ENCODE results near the gene CAMSAP1. TPM values are rescaled to one million over a fixed set of nuclear protein-coding genes. Genes with fewer than 3 reads are reported as not detected.

Gene CAMSAP1
- total and polyA plus RNA-seq, 3 donors from 2014 or later = 44.1 to 102 (median 93.7) TPM

DNA sequence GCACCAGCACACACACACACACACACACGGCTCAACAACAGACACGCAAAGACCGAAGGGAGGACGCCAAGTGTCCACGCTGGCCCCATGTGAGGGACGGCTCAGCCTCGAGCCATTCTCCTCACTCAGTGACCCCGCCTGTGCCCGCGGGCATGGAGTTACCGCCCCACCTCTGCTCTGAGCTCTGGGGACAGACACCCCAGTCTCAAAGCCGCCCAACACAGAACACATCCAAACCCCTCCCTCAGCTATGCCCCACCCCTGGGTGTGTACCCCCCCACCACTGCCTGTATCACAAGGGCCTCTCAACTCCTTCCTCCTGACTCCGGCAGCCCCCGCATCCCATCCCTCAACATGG, 81.2 kb downstream of the CAMSAP1 start:
- no peak for DNase-seq
- Histone ChIP-seq H3K36me3 (ENCODE audit: low read depth, missing control alignments) (no peaks in the 10 kb centered on the region), H3K27me3 (no peaks in the 10 kb centered on the region), H3K9me3 (no peaks in the 10 kb centered on the region), H3K4me1 (no peaks in the 10 kb centered on the region), H3K4me3 (no peak overlapping the region), H3K27ac (no peak overlapping the region)
- intact Hi-C loops (cut with DNase I; ENCODE audit: low total_unique reads) = no loop called here
- no peak for TF ChIP-seq POLR2A (IDR thresholded peaks at IDR 0.05)
- TF ChIP-seq, protein P1, sequence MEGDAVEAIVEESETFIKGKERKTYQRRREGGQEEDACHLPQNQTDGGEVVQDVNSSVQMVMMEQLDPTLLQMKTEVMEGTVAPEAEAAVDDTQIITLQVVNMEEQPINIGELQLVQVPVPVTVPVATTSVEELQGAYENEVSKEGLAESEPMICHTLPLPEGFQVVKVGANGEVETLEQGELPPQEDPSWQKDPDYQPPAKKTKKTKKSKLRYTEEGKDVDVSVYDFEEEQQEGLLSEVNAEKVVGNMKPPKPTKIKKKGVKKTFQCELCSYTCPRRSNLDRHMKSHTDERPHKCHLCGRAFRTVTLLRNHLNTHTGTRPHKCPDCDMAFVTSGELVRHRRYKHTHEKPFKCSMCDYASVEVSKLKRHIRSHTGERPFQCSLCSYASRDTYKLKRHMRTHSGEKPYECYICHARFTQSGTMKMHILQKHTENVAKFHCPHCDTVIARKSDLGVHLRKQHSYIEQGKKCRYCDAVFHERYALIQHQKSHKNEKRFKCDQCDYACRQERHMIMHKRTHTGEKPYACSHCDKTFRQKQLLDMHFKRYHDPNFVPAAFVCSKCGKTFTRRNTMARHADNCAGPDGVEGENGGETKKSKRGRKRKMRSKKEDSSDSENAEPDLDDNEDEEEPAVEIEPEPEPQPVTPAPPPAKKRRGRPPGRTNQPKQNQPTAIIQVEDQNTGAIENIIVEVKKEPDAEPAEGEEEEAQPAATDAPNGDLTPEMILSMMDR (IDR thresholded peaks at IDR 0.05) = no peak
- WGBS, 2 donors = 92 to 95% methylated on average over 14 of the region's 14 CpGs

DNA sequence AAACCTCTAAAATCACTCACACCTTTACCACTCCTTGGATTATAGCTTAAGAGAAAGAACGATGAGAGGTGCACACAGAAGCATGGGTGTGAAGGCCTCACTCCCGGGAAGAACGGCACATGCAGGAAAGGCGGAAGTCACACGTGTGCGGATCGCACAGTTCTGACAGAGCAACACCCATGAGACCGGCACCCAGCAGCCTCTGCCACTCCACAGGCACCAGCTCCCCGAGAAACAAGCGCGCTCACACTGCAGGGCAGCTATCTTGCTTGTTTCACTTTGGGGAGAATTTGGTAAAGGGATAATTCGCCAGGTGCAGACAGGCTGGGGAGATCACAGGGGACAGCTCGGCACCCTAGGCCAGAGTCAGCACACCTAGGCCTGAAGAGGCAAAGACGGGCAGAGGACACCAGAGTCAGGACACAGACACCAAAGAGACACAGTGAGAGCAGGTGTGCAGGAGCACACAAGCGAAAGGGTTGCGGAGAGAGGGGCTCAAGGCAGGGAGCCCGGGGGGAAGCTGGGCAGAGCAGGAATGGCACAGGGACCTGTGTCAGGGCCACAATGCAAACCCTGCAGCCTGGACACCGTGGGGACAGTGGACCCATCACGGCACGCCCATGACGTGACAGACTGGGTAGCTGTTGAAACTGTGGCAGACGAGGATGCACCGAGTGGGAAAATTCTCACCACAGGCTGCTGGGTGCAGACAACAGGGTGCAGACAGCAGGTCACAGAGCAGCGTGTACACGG, 81.7 kb downstream of the CAMSAP1 start:
- Histone ChIP-seq H3K4me3 (no peak overlapping the region), H3K9me3 (no peaks in the 10 kb centered on the region), H3K36me3 (ENCODE audit: low read depth, missing control alignments) (no peaks in the 10 kb centered on the region), H3K27ac (no peak overlapping the region), H3K27me3 (no peaks in the 10 kb centered on the region), H3K4me1 (no peaks in the 10 kb centered on the region)
- DNase-seq = no peak
- intact Hi-C loops (cut with DNase I; ENCODE audit: low total_unique reads) = no loop called here
- 81 to 91% methylated on average over 21 to 25 of the region's 25 CpGs for WGBS, 2 donors
- TF ChIP-seq POLR2A (IDR thresholded peaks at IDR 0.05) = no peak
- TF ChIP-seq, protein P1 (IDR thresholded peaks at IDR 0.05) = no peak

DNA sequence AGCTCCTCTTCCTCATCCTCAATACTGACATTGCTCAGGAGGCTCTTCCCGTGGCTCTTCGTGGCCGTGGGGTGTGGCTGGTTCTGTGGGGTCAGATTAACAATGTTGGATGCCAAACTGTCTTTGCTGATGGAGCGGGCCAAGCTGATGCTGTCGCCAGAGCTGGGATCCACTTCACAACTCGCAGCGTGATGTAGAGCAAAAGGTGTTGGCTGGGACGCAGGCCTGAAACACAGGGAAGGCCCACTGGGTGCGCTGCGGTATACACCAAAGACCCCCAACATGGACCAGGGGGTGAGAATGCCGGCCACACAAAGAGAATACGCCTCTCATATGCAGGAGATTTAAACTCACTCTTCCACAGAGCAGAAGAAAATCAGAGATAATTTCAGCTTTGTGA, 84.3 kb downstream of the CAMSAP1 start:
- H3K27ac ChIP-seq = no peak overlapping the region
- H3K4me1 ChIP-seq = no peaks in the 10 kb centered on the region
- no peaks in the 10 kb centered on the region for H3K27me3 ChIP-seq
- TF ChIP-seq POLR2A (IDR thresholded peaks at IDR 0.05) = no peak
- intact Hi-C loops (cut with DNase I; ENCODE audit: low total_unique reads) = no loop called here
- H3K9me3 ChIP-seq = no peaks in the 10 kb centered on the region
- H3K36me3 ChIP-seq (ENCODE audit: low read depth, missing control alignments) = no peaks in the 10 kb centered on the region
- WGBS, 2 donors = 89 to 95% methylated on average over 12 of the region's 12 CpGs
- H3K4me3 ChIP-seq = no peak overlapping the region
- no peak for DNase-seq

DNA sequence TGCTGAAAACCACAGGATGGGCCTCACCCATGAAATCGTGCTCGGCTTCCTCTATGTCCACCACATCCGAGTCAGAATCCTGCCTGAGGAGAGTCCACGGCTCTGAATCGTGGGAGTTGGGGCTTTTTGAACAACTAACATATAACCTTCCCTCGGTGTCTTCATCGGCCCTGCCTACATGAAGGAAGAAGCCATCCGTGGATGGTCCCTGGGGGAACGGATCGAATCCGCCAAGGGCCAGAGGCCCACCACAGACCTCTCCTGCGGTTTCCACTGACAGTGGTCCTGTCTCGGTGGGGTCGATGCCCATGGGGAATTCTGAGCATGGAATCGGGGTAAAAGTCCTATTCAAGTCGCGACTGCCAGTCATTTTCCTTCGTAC, 85.0 kb downstream of the CAMSAP1 start:
- no peak for DNase-seq
- Histone ChIP-seq H3K9me3 (no peaks in the 10 kb centered on the region), H3K36me3 (ENCODE audit: low read depth, missing control alignments) (no peaks in the 10 kb centered on the region), H3K27me3 (no peaks in the 10 kb centered on the region), H3K4me1 (no peaks in the 10 kb centered on the region), H3K27ac (no peak overlapping the region), H3K4me3 (no peak overlapping the region)
- TF ChIP-seq, protein P1 (IDR thresholded peaks at IDR 0.05) = no peak
- no peak for TF ChIP-seq POLR2A (IDR thresholded peaks at IDR 0.05)
- 94 to 95% methylated on average over 15 to 18 of the region's 18 CpGs for WGBS, 2 donors
- intact Hi-C loops (cut with DNase I; ENCODE audit: low total_unique reads) = no loop called here

DNA sequence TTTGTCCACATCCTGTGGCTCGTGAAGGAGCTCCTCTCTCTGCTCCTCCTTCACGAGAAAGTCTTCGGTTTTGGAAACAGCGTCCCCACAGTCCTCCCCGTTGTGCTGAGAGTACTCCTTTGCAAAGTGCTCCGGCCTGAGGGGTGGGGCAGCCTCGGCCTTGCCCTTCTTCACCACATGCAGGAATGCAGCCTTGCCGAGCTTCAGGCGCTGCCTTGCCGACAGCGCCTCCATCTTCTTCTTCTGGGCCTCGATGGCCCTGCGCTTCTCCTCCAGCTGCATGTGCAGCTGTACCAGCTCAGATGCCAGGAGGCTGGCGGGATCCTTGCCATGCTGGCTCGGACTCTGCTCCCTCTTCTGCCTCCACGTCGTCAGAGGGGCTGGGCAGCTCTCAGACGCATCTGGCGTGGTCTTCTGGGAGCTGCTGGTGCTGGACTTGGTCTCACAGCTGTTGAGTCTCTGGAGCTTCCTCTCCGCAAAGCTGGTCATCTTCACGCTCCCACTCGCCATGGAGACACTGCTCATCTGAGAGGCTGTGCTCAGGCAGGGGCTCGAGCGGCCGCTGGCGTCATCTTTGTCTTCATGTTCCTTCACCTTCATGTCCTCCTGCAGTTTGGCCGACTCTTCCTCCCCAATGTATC, 85.5 kb downstream of the CAMSAP1 start:
- intact Hi-C loops (cut with DNase I; ENCODE audit: low total_unique reads) = no loop called here
- WGBS, 2 donors = 92 to 94% methylated on average over 23 to 27 of the region's 27 CpGs
- H3K27me3 ChIP-seq = no peaks in the 10 kb centered on the region
- no peak overlapping the region for H3K27ac ChIP-seq
- no peak for DNase-seq
- no peaks in the 10 kb centered on the region for H3K36me3 ChIP-seq (ENCODE audit: low read depth, missing control alignments)
- H3K4me3 ChIP-seq = no peak overlapping the region
- TF ChIP-seq POLR2A (IDR thresholded peaks at IDR 0.05) = no peak
- TF ChIP-seq, protein P1 (IDR thresholded peaks at IDR 0.05) = no peak
- no peaks in the 10 kb centered on the region for H3K9me3 ChIP-seq
- H3K4me1 ChIP-seq = no peaks in the 10 kb centered on the region
